HEK293T (cell line): ENCODE results near the gene UNC79.

Experiments
- SUZ12 ChIP-seq: fragments of 450-650 bp; IDR thresholded peaks from 2 replicates; pipeline ENCODE4 v1.6.1; 2016; ENCODE audit warnings: mild to moderate bottlenecking
- TARDBP ChIP-seq: fragments of 450-650 bp; IDR thresholded peaks from 2 replicates; pipeline ENCODE4 v1.6.1; 2016

- no peak for TF ChIP-seq SUZ12
- no peak for TF ChIP-seq TARDBP
Measured at GRCh38 chr14:93731753-93732152, 301.0 kb downstream of the UNC79 start.
